ENCODE measurements around the gene UBR3. TPM values are rescaled to one million over a fixed set of nuclear protein-coding genes. Genes with fewer than 3 reads are reported as not detected.
A peak's percentile ranks its signal among the peaks of the same experiment; 100 is the strongest.
"Not testable (repeated sequence)": the region's sequence is repeated elsewhere in the genome, so short reads cannot be mapped to it uniquely, and the experiment has no call there.

The UBR3 gene
- total RNA-seq, 1 donor from 2014 or later = 23.0 TPM

- no peak for TF ChIP-seq CTCF (IDR thresholded peaks at IDR 0.05; ENCODE audit: insufficient read depth, low read length, poor library complexity, severe bottlenecking)
- H3K4me3 ChIP-seq (ENCODE audit: low read depth, low read length) = no peak overlapping the region
- H3K36me3 ChIP-seq (ENCODE audit: control insufficient read depth, insufficient read depth, low read length) = no peaks in the 10 kb centered on the region
- no peak for DNase-seq (ENCODE audit: low read depth)
- H3K27me3 ChIP-seq (ENCODE audit: control insufficient read depth, insufficient read depth, low read length) = no peaks in the 10 kb centered on the region
Observed at GRCh38 chr2:169865492-169865891, 38.2 kb downstream of the UBR3 start.

- H3K27me3 ChIP-seq (ENCODE audit: control insufficient read depth, insufficient read depth, low read length); DNase-seq (ENCODE audit: low read depth); H3K36me3 ChIP-seq (ENCODE audit: control insufficient read depth, insufficient read depth, low read length): not testable (repeated sequence)
Observed at GRCh38 chr2:169866230-169866629, 39.0 kb downstream of the UBR3 start.

GRCh38 chr2:169867579-169867978 is 40.3 kb downstream of the UBR3 start:
- Histone ChIP-seq H3K36me3 (ENCODE audit: control insufficient read depth, insufficient read depth, low read length) (no peaks in the 10 kb centered on the region), H3K27me3 (ENCODE audit: control insufficient read depth, insufficient read depth, low read length) (no peaks in the 10 kb centered on the region), H3K4me3 (ENCODE audit: low read depth, low read length) (no peak overlapping the region)
- no peak for TF ChIP-seq CTCF (IDR thresholded peaks at IDR 0.05; ENCODE audit: insufficient read depth, low read length, poor library complexity, severe bottlenecking)
- no peak for DNase-seq (ENCODE audit: low read depth)

More at GRCh38 chr2:169866230-169866629, 39.0 kb downstream of the UBR3 start:
- not testable (repeated sequence) for H3K4me3 ChIP-seq (ENCODE audit: low read depth, low read length)

GRCh38 chr2:169868951-169869350 is 41.7 kb downstream of the UBR3 start:
- Histone ChIP-seq H3K4me3 (ENCODE audit: low read depth, low read length) (no peak overlapping the region), H3K36me3 (ENCODE audit: control insufficient read depth, insufficient read depth, low read length) (no peaks in the 10 kb centered on the region), H3K27me3 (ENCODE audit: control insufficient read depth, insufficient read depth, low read length) (no peaks in the 10 kb centered on the region)
- no peak for TF ChIP-seq CTCF (IDR thresholded peaks at IDR 0.05; ENCODE audit: insufficient read depth, low read length, poor library complexity, severe bottlenecking)
- DNase-seq (ENCODE audit: low read depth) = no peak

GRCh38 chr2:169871369-169871768 is 44.1 kb downstream of the UBR3 start:
- H3K36me3 ChIP-seq (ENCODE audit: control insufficient read depth, insufficient read depth, low read length); H3K27me3 ChIP-seq (ENCODE audit: control insufficient read depth, insufficient read depth, low read length); H3K4me3 ChIP-seq (ENCODE audit: low read depth, low read length); DNase-seq (ENCODE audit: low read depth): not testable (repeated sequence)

- H3K4me3 ChIP-seq (ENCODE audit: low read depth, low read length) = no peak overlapping the region
- no peak for DNase-seq (ENCODE audit: low read depth)
- TF ChIP-seq CTCF (IDR thresholded peaks at IDR 0.05; ENCODE audit: insufficient read depth, low read length, poor library complexity, severe bottlenecking) = no peak
Observed at GRCh38 chr2:169871994-169872393, 44.7 kb downstream of the UBR3 start.

GRCh38 chr2:169877398-169877797 is 50.1 kb downstream of the UBR3 start:
- no peaks in the 10 kb centered on the region for H3K36me3 ChIP-seq (ENCODE audit: control insufficient read depth, insufficient read depth, low read length)
- peak; percentile 25 for TF ChIP-seq CTCF (IDR thresholded peaks at IDR 0.05; ENCODE audit: insufficient read depth, low read length, poor library complexity, severe bottlenecking)
- H3K4me3 ChIP-seq (ENCODE audit: low read depth, low read length) = no peak overlapping the region
- no peak for DNase-seq (ENCODE audit: low read depth)
- no peaks in the 10 kb centered on the region for H3K27me3 ChIP-seq (ENCODE audit: control insufficient read depth, insufficient read depth, low read length)

More at GRCh38 chr2:169871994-169872393, 44.7 kb downstream of the UBR3 start:
- Histone ChIP-seq H3K27me3 (ENCODE audit: control insufficient read depth, insufficient read depth, low read length) (no peaks in the 10 kb centered on the region), H3K36me3 (ENCODE audit: control insufficient read depth, insufficient read depth, low read length) (no peaks in the 10 kb centered on the region)

Data from kidney epithelial cell (primary cell).